HG03521 (cell line): ENCODE data around the gene SLX4IP.
A peak's percentile ranks its signal among the peaks of the same experiment; 100 is the strongest.

Experiments used
- ATAC-seq: cut with Tn5 transposase; IDR thresholded peaks from one replicate; pipeline ENCODE4 v1.9.1; 2021; ENCODE audit warnings: mild to moderate bottlenecking, moderate library complexity; ENCODE audit not compliant: unreplicated experiment

SLX4IP gene

GRCh38 chr20:10644458-10645204, 209.5 kb downstream of the SLX4IP start:
- ATAC-seq = peak; percentile 45

DNA sequence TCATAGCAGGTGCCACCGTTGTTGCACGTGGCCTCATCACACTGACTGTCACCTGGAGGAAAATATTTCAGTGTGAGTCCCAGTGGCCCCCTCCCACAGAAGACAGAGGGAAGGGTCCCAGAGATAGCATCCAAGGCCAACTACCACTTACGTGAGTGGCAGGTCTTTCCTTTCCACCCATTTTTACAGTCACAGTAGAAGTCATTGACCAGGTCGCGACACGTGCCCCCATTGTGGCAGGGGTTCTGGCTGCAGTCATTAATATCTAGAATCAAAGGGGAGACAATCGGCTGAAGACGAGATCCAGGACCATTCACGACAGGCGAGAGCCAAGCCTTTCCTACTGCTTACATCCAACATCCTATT, 210.1 kb downstream of the SLX4IP start:
- ATAC-seq = no peak

DNA sequence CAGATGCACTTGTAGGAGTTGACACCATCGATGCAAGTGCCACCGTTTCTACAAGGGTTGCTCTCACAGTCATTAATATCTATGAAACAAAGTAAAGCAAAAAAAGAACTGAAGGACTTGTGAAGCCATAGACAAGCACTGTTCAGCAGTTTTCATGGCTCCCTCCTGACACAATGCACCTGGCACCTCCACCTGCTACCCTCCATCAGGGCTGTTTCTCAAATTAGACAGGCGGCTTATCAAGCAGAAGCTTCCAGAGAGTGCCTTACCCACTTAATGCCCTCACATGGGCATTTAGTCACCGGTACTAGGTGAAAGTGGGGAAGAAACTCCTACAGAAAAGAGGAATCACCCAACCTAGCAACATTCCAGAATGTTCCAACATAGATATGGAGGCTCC, 210.9 kb downstream of the SLX4IP start:
- ATAC-seq = no peak

GRCh38 chr20:10646886-10647420, 211.8 kb downstream of the SLX4IP start:
- no peak for ATAC-seq

GRCh38 chr20:10647471-10647870, 212.4 kb downstream of the SLX4IP start:
- no peak for ATAC-seq

DNA sequence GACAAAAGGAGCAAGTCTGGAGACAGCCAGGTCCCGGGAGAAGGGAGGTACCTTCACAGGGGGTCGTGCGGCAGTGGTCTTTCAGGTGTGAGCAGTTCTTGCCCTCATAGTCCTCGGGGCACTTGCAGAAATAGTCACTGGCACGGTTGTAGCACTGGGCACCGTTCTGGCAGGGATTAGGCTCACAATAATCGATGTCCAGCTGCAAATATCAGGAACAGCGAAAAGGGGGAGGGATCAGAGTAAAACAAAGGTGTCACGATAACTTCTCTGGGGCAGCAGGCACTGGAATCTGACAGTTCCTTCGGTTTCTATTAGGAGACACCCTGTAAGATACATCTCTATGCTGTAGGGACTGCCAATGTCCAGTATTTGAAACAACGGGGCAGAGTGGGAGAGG, 212.8 kb downstream of the SLX4IP start:
- no peak for ATAC-seq

DNA sequence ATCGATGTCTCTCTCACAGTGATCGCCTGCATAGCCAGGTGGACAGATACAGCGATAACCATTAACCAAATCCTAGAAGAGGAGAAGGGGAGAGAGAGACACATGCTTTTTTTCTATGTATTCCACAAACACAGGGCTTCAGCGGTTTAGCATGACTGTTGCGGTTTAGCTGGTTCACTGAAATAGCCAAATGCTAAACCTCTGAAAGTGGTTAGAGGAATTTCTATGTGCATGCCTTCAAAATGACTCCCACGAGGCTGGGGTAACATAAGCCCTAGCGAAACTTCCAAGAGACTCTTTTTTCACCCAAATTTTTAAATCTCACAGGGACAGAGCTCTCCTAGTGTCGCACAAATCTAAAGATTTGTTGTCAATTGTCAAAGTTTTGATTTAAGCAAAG, 213.5 kb downstream of the SLX4IP start:
- no peak for ATAC-seq

- ATAC-seq = no peak
Observed at GRCh38 chr20:10649080-10649796, 214.1 kb downstream of the SLX4IP start.

- ATAC-seq = no peak
Observed at GRCh38 chr20:10649797-10650160, 214.7 kb downstream of the SLX4IP start.

GRCh38 chr20:10651227-10651990, 216.3 kb downstream of the SLX4IP start:
- ATAC-seq = no peak

DNA sequence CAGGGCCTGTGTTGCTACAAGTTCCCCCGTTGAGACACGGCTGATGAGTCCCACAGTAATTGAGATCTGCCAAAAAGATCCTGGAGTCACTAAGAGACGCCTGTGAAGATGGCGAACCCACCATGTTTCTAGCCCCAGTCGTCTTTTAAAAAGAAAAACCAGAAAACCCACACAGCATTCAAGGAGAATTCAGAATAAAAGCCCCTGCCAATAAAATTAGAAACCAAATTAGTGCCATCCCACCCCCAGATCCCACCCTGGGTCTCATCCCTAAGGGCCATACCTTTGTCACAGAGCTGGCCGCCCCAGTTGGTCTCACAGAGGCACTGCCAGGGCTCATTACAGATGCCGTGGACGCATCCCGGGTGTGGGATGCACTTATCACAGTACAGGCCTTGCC, 217.1 kb downstream of the SLX4IP start:
- no peak for ATAC-seq

DNA sequence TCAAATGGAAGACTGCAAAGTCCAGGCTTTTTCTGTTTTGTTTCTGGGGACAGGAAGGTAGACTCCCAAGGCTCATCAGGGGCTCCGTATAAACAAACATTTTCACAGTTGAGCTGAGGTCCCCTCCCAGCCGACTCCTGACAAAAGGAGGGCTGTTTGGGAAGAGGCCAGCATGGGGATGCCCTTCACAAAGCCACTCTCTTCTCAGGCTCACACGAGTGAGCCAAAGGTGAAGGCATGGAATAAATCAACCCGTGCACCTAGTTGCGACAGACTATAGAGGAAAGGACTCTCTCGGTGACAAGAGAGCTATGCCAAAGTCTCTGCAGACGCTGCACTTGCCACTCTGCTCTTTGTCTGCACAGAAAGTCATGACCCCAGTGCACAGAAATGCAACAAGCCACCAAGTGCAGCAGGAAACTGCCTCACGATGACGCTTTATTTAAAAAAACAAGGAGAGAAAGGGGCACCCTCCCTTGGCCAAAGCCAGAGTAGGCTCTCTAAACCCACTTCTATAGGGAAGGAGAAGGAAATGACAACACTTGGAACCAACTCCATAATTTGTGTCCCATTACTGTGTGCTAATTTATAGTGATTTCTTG, 217.7 kb downstream of the SLX4IP start:
- no peak for ATAC-seq

DNA sequence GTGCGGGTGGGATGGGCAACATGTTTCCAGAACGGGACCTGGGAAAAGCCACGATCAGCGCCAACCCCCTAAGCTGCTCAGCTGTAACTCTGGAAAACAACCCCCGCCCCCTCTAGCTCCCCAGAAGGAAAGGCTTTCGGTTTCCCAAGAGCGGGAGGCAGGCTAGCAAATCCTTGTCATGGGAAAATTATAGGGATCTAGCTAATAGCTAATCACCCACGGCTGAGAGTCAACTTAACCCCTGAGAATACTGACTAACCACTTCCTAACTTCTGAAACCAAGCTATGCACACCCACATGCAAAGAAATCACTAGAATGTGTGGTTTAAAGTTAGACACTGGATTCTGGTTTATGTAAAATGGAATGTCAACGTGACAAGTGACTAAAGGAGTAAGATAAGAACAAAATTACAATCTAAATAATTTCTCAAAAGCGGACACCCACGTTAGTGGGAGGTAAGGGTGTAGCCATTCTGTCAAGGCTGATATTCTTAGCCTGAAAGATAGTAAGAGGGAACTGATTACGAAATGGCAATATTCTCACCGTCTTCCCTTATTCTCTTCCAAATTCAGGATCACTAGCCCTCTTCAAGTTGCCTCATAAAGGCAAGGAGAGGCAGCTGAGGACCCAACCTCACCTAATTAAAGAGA, 218.6 kb downstream of the SLX4IP start:
- ATAC-seq = no peak

- ATAC-seq = no peak
Observed at GRCh38 chr20:10654250-10654610, 219.1 kb downstream of the SLX4IP start.

GRCh38 chr20:10654630-10655029, 219.5 kb downstream of the SLX4IP start:
- no peak for ATAC-seq

GRCh38 chr20:10655720-10656669, 220.9 kb downstream of the SLX4IP start:
- no peak for ATAC-seq

GRCh38 chr20:10657453-10657852, 222.3 kb downstream of the SLX4IP start:
- ATAC-seq = no peak

- ATAC-seq = no peak
Observed at GRCh38 chr20:10658051-10658823, 223.1 kb downstream of the SLX4IP start.
